Osteoblast (primary cell): ENCODE data around the gene NPLOC4. TPM values are rescaled to one million over a fixed set of nuclear protein-coding genes. Genes with fewer than 3 reads are reported as not detected.

Source experiments
- DNase-seq: peaks from one replicate; pipeline ENCODE4 v3.0.0; 2011; ENCODE audit warnings: low spot score, mixed read lengths; ENCODE audit not compliant: insufficient read length; ENCODE audit errors: missing footprints
- H2AFZ ChIP-seq: 2 replicates; pipeline ENCODE4 v1.6.0; 2011; ENCODE audit warnings: mild to moderate bottlenecking, low read length
- H3K27ac ChIP-seq: 2 replicates; pipeline ENCODE4 v1.5.1; 2011; ENCODE audit warnings: mild to moderate bottlenecking, low read depth, low read length, moderate library complexity
- H3K27me3 ChIP-seq: 2 replicates; pipeline ENCODE4 v1.6.0; 2012; ENCODE audit warnings: mild to moderate bottlenecking, control low read depth, inconsistent platforms, low read length, moderate library complexity; ENCODE audit not compliant: insufficient read depth
- H3K36me3 ChIP-seq: 2 replicates; pipeline ENCODE4 v1.5.1; 2011; ENCODE audit warnings: mild to moderate bottlenecking, low read length, control low read depth, moderate library complexity; ENCODE audit not compliant: insufficient read depth
- H3K4me1 ChIP-seq: 2 replicates; pipeline ENCODE4 v1.5.1; 2011; ENCODE audit warnings: mild to moderate bottlenecking, low read length, control low read depth, moderate library complexity; ENCODE audit not compliant: insufficient read depth
- H3K4me2 ChIP-seq: 2 replicates; pipeline ENCODE4 v1.6.0; 2011; ENCODE audit warnings: mild to moderate bottlenecking, low read length; ENCODE audit not compliant: insufficient read depth
- H3K4me3 ChIP-seq: fragments of 200-600 bp; sonication (generic); 3 replicates; pipeline ENCODE4 v1.5.1; 2012; ENCODE audit warnings: mild to moderate bottlenecking, low read length, inconsistent platforms; ENCODE audit not compliant: insufficient read depth
- H3K79me2 ChIP-seq: 2 replicates; pipeline ENCODE4 v1.6.0; 2012; ENCODE audit warnings: mild to moderate bottlenecking, low read length, control low read depth, inconsistent platforms; ENCODE audit not compliant: insufficient read depth
- H3K9me3 ChIP-seq: 2 replicates; pipeline ENCODE4 v1.5.1; 2011; ENCODE audit warnings: low read depth, low read length, control low read depth
- H4K20me1 ChIP-seq: 2 replicates; pipeline ENCODE4 v1.6.0; 2012; ENCODE audit warnings: mild to moderate bottlenecking, low read length, control low read depth; ENCODE audit not compliant: insufficient read depth
- CTCF ChIP-seq: IDR thresholded peaks from 2 replicates; pipeline ENCODE4 v1.5.1; 2011; ENCODE audit warnings: mild to moderate bottlenecking, low read depth, low read length, moderate library complexity; ENCODE audit errors: extremely low read depth
- total RNA-seq: library from RNA; depleted of rRNA; stranded (reverse); fragments of >200 nt; gene quantifications from 2 replicates; pipeline ENCODE4 v1.2.3, GENCODE V29; 2012

NPLOC4 gene
- total RNA-seq, 1 donor, result 118 TPM

- Histone ChIP-seq H3K9me3 (no peaks in the 10 kb centered on the region), H2AFZ (no peak overlapping the region), H3K36me3 (peaks cover 43% of the 10 kb centered on the region), H3K4me1 (peaks cover 55% of the 10 kb centered on the region), H3K27ac (peak overlapping the region; percentile 85), H3K4me2 (no peak overlapping the region), H4K20me1 (no peaks in the 10 kb centered on the region), H3K4me3 (peak overlapping the region; percentile 8), H3K27me3 (no peaks in the 10 kb centered on the region), H3K79me2 (peaks cover 80% of the 10 kb centered on the region)
- TF ChIP-seq CTCF, result no peak
- no peak for DNase-seq
These were observed 59.5 kb downstream of the NPLOC4 start for GRCh38 chr17:81577278-81578000.

- no peaks in the 10 kb centered on the region for H3K9me3 ChIP-seq
- H2AFZ ChIP-seq, result no peak overlapping the region
- peaks cover 76% of the 10 kb centered on the region for H3K79me2 ChIP-seq
- H3K4me2 ChIP-seq, result peak overlapping the region; percentile 66
- H3K4me1 ChIP-seq, result peaks cover 48% of the 10 kb centered on the region
- TF ChIP-seq CTCF, result peak; percentile 17
- H3K4me3 ChIP-seq, result peak overlapping the region; percentile 14
- no peaks in the 10 kb centered on the region for H4K20me1 ChIP-seq
- H3K27me3 ChIP-seq, result no peaks in the 10 kb centered on the region
- peak overlapping the region; percentile 85 for H3K27ac ChIP-seq
- H3K36me3 ChIP-seq, result peaks cover 41% of the 10 kb centered on the region
- peak; percentile 98 for DNase-seq
These were observed 60.2 kb downstream of the NPLOC4 start for GRCh38 chr17:81576621-81577277.

GRCh38 chr17:81575836-81576235 lies 61.1 kb downstream of the NPLOC4 start:
- Histone ChIP-seq H3K4me2 (peak overlapping the region; percentile 66), H3K27me3 (no peaks in the 10 kb centered on the region), H4K20me1 (no peaks in the 10 kb centered on the region), H3K36me3 (peaks cover 45% of the 10 kb centered on the region), H3K4me3 (no peak overlapping the region), H3K9me3 (no peaks in the 10 kb centered on the region), H3K27ac (peak overlapping the region; percentile 85), H3K79me2 (peaks cover 75% of the 10 kb centered on the region), H2AFZ (no peak overlapping the region), H3K4me1 (peaks cover 45% of the 10 kb centered on the region)
- no peak for TF ChIP-seq CTCF
- DNase-seq, result no peak

GRCh38 chr17:81574643-81574956 lies 62.3 kb downstream of the NPLOC4 start:
- H4K20me1 ChIP-seq, result no peaks in the 10 kb centered on the region
- peaks cover 58% of the 10 kb centered on the region for H3K36me3 ChIP-seq
- no peaks in the 10 kb centered on the region for H3K27me3 ChIP-seq
- H3K4me2 ChIP-seq, result no peak overlapping the region
- H3K27ac ChIP-seq, result no peak overlapping the region
- H3K4me1 ChIP-seq, result peaks cover 36% of the 10 kb centered on the region
- H3K79me2 ChIP-seq, result peaks cover 69% of the 10 kb centered on the region
- DNase-seq, result no peak
- TF ChIP-seq CTCF, result no peak
- no peak overlapping the region for H2AFZ ChIP-seq
- no peak overlapping the region for H3K4me3 ChIP-seq
- no peaks in the 10 kb centered on the region for H3K9me3 ChIP-seq
